KMS-11 (cell line): ENCODE measurements around the gene SLC23A3.

Experiments
- H2AFZ ChIP-seq: fragments of 200-600 bp; sonication (generic); 2 replicates; pipeline ENCODE4 v1.6.1; 2016; ENCODE audit warnings: antibody characterized with exemption, mixed run types, low read depth
- H3K27ac ChIP-seq: fragments of 200-600 bp; sonication (generic); 2 replicates; pipeline ENCODE4 v1.6.1; 2016; ENCODE audit warnings: mild to moderate bottlenecking, mixed run types
- H3K27me3 ChIP-seq: fragments of 200-600 bp; sonication (generic); 2 replicates; pipeline ENCODE4 v1.6.1; 2017; ENCODE audit warnings: mild to moderate bottlenecking, low read depth, mixed run types, moderate library complexity; ENCODE audit not compliant: insufficient read depth
- H3K36me3 ChIP-seq: fragments of 200-600 bp; sonication (generic); 2 replicates; pipeline ENCODE4 v1.6.1; 2017; ENCODE audit warnings: mild to moderate bottlenecking, mixed run types; ENCODE audit not compliant: insufficient read depth
- H3K4me1 ChIP-seq: fragments of 200-600 bp; sonication (generic); 2 replicates; pipeline ENCODE4 v1.6.1; 2016; ENCODE audit warnings: mild to moderate bottlenecking, low read depth, mixed run types; ENCODE audit not compliant: poor library complexity, severe bottlenecking
- H3K4me2 ChIP-seq: fragments of 200-600 bp; sonication (generic); 2 replicates; pipeline ENCODE4 v1.7.0; 2016; ENCODE audit warnings: mild to moderate bottlenecking, mixed run types
- H3K4me3 ChIP-seq: fragments of 200-600 bp; sonication (generic); IDR thresholded peaks from 2 replicates; pipeline ENCODE4 v1.6.1; 2017; ENCODE audit warnings: low read depth, low read length, mixed read lengths; ENCODE audit not compliant: insufficient read depth
- H3K79me2 ChIP-seq: fragments of 200-600 bp; sonication (generic); 2 replicates; pipeline ENCODE4 v1.6.1; 2016; ENCODE audit warnings: low read depth, mixed run types; ENCODE audit not compliant: insufficient read depth
- H3K9ac ChIP-seq: fragments of 200-600 bp; sonication (generic); 2 replicates; pipeline ENCODE4 v1.6.1; 2016; ENCODE audit warnings: mild to moderate bottlenecking, mixed run types
- H4K20me1 ChIP-seq: fragments of 200-600 bp; sonication (generic); 2 replicates; pipeline ENCODE4 v1.6.1; 2016; ENCODE audit warnings: mild to moderate bottlenecking, mixed run types; ENCODE audit not compliant: insufficient read depth
- CTCF ChIP-seq: fragments of 200-600 bp; sonication (generic); conservative IDR thresholded peaks from 2 replicates; pipeline ENCODE4 v1.6.1; 2017; ENCODE audit warnings: low read depth, mild to moderate bottlenecking, antibody characterized with exemption, low read length, moderate library complexity, mixed read lengths

Gene SLC23A3

GRCh38 chr2:219158586-219158985 lies 11.2 kb downstream of the SLC23A3 start:
- no peak overlapping the region for H3K27ac ChIP-seq
- H3K27me3 ChIP-seq, result no peaks in the 10 kb centered on the region; the same call in 1 of the 2 replicates
- H3K36me3 ChIP-seq, result no peaks in the 10 kb centered on the region
- no peak overlapping the region for H3K9ac ChIP-seq
- H4K20me1 ChIP-seq, result no peaks in the 10 kb centered on the region
- no peak overlapping the region for H3K4me3 ChIP-seq
- no peak for TF ChIP-seq CTCF
- H3K4me2 ChIP-seq, result no peak overlapping the region
- H3K4me1 ChIP-seq, result peaks cover 11% of the 10 kb centered on the region
- H2AFZ ChIP-seq, result no peak overlapping the region
- H3K79me2 ChIP-seq, result no peaks in the 10 kb centered on the region

- H2AFZ ChIP-seq, result no peak overlapping the region
- H3K4me3 ChIP-seq, result no peak overlapping the region
- no peaks in the 10 kb centered on the region for H3K27me3 ChIP-seq
- peaks cover 11% of the 10 kb centered on the region for H3K4me1 ChIP-seq
- H3K9ac ChIP-seq, result no peak overlapping the region
- H3K79me2 ChIP-seq, result no peaks in the 10 kb centered on the region
- no peaks in the 10 kb centered on the region for H4K20me1 ChIP-seq
- no peaks in the 10 kb centered on the region for H3K36me3 ChIP-seq
- no peak overlapping the region for H3K4me2 ChIP-seq
- TF ChIP-seq CTCF, result no peak
- H3K27ac ChIP-seq, result no peak overlapping the region
Measured at GRCh38 chr2:219158025-219158424, 11.8 kb downstream of the SLC23A3 start.

GRCh38 chr2:219157396-219157795 lies 12.4 kb downstream of the SLC23A3 start:
- Histone ChIP-seq H3K36me3 (no peaks in the 10 kb centered on the region), H3K27me3 (no peaks in the 10 kb centered on the region), H3K4me1 (peaks cover 11% of the 10 kb centered on the region), H3K9ac (no peak overlapping the region), H3K79me2 (no peaks in the 10 kb centered on the region), H3K4me2 (no peak overlapping the region), H2AFZ (no peak overlapping the region), H3K27ac (no peak overlapping the region), H4K20me1 (no peaks in the 10 kb centered on the region), H3K4me3 (no peak overlapping the region)
- TF ChIP-seq CTCF, result no peak

- Histone ChIP-seq H3K79me2 (no peaks in the 10 kb centered on the region), H3K27ac (no peak overlapping the region), H3K27me3 (no peaks in the 10 kb centered on the region), H3K36me3 (no peaks in the 10 kb centered on the region), H3K4me1 (peaks cover 3% of the 10 kb centered on the region), H2AFZ (no peak overlapping the region), H3K4me2 (no peak overlapping the region), H3K9ac (no peak overlapping the region), H4K20me1 (no peaks in the 10 kb centered on the region), H3K4me3 (no peak overlapping the region)
- peak; percentile 71 for TF ChIP-seq CTCF
Measured at GRCh38 chr2:219155054-219155644, 14.7 kb downstream of the SLC23A3 start.
